ENCODE results near the gene LAMA2. TPM values are rescaled to one million over a fixed set of nuclear protein-coding genes. Genes with fewer than 3 reads are reported as not detected.
"Not testable (repeated sequence)": the region's sequence is repeated elsewhere in the genome, so short reads cannot be mapped to it uniquely, and the experiment has no call there.

Gene LAMA2
- total RNA-seq, 6 experiments from 2014 or later, result 2.9 to 12.1 (median 6.2) TPM

DNA sequence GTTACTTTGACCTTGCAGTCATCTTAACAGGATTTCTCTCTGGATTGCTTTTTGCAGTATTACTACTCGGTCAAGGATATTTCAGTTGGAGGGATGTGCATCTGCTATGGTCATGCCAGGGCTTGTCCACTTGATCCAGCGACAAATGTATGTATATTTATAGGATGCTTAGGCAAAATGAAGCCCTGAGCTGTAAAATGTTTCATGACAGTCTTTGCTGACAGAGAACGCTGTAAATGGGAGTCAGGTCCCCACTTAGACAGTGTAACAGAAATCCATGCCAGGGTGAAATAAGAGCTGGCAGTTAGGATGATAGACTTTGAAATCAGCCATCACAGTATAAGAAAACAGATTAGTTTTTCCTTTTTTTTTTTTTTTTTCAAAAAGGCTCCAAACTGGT, 264.0 kb downstream of the LAMA2 start:
- H3K4me1 ChIP-seq, result no peaks in the 10 kb centered on the region
- H3K27ac ChIP-seq, result no peak overlapping the region
- no peaks in the 10 kb centered on the region for H3K27me3 ChIP-seq
- DNase-seq (no peak), ATAC-seq (no peak)
- no peaks in the 10 kb centered on the region for H3K9me3 ChIP-seq
- intact Hi-C loops (cut with DNase I), result no loop called here
- no peak overlapping the region for H3K4me3 ChIP-seq
- H3K36me3 ChIP-seq, result no peaks in the 10 kb centered on the region
- TF ChIP-seq POLR2A (IDR thresholded peaks at IDR 0.05), result no peak
- TF ChIP-seq, protein P1, sequence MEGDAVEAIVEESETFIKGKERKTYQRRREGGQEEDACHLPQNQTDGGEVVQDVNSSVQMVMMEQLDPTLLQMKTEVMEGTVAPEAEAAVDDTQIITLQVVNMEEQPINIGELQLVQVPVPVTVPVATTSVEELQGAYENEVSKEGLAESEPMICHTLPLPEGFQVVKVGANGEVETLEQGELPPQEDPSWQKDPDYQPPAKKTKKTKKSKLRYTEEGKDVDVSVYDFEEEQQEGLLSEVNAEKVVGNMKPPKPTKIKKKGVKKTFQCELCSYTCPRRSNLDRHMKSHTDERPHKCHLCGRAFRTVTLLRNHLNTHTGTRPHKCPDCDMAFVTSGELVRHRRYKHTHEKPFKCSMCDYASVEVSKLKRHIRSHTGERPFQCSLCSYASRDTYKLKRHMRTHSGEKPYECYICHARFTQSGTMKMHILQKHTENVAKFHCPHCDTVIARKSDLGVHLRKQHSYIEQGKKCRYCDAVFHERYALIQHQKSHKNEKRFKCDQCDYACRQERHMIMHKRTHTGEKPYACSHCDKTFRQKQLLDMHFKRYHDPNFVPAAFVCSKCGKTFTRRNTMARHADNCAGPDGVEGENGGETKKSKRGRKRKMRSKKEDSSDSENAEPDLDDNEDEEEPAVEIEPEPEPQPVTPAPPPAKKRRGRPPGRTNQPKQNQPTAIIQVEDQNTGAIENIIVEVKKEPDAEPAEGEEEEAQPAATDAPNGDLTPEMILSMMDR (IDR thresholded peaks at IDR 0.05), result no peak
- 47% methylated on average over 3 of the region's 3 CpGs for WGBS (ENCODE audit: insufficient coverage, low coverage, low lambda C conversion rate, missing lambda C conversion rate)

DNA sequence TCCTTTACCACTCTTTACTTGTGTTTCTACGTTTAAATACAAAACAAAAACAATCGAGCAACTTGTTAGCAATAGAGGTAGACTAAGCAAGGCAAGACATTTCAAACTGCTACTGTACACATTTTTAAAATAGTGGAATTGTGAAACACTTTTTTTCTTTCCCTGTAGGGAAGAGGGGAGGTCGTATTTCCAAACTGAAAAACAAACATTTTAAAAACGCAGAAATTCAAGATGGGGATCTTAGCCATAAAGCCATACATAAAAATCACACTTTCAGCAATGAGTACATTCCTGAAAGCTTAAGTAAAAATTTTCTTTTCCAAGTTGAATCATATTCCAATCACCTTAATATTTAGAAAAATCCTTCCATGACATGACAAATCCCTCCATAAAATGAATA, 267.6 kb downstream of the LAMA2 start:
- Histone ChIP-seq H3K27ac (no peak overlapping the region), H3K36me3 (no peaks in the 10 kb centered on the region), H3K4me1 (no peaks in the 10 kb centered on the region), H3K4me3 (no peak overlapping the region), H3K9me3 (no peaks in the 10 kb centered on the region), H3K27me3 (no peaks in the 10 kb centered on the region)
- WGBS (ENCODE audit: insufficient coverage, low coverage, low lambda C conversion rate, missing lambda C conversion rate), result 47% methylated on average over 4 of the region's 4 CpGs
- no peak for TF ChIP-seq POLR2A (IDR thresholded peaks at IDR 0.05)
- TF ChIP-seq, protein P1 (IDR thresholded peaks at IDR 0.05), result no peak
- intact Hi-C loops (cut with DNase I), result no loop called here
- no peak for ATAC-seq
- DNase-seq, result no peak

DNA sequence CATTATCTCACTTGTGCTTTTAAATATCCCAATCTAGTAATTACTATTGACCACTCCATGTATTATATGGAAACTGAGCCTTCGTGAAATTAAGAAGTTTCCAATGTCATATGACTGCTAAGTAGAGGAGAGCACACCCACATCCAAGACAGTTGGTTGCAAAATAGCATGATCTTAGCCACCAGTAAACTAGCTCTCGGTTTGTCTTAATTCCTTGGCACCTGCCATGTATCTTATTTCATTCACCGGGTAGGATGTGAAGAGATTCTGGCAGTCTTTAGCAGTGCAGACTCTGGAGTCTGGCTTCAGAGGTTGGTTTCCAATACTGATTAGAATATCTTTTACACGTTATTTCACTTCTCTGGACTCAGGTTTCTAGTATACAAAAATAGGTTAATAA, 270.3 kb downstream of the LAMA2 start:
- intact Hi-C loops (cut with DNase I), result no loop called here

DNA sequence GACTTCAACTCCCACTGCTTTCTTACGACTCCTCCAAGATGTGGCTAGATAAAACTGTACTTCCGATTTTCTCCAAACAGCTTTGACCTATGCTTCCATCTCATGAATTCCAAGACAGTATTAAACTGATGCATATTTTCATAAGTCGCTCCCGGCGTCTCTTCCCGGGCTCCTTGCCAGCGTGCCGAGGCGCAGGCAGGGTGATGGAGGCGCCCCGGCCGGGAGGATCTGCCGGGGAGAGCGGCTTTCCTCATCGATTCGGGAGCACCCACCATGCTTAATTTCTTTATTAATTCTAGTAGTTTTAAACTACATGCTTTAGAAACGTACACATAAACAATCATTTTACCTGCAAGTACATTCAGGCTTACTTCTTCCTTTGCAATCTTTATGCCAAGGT, 276.3 kb downstream of the LAMA2 start:
- DNase-seq; intact Hi-C loops (cut with DNase I): not testable (repeated sequence)

More for the DNA sequence above, 270.3 kb downstream of the LAMA2 start:
- Histone ChIP-seq H3K4me3 (no peak overlapping the region), H3K4me1 (no peaks in the 10 kb centered on the region), H3K27ac (no peak overlapping the region), H3K36me3 (no peaks in the 10 kb centered on the region), H3K27me3 (no peaks in the 10 kb centered on the region), H3K9me3 (no peaks in the 10 kb centered on the region)
- ATAC-seq (no peak), DNase-seq (no peak)
- TF ChIP-seq, protein P1 (IDR thresholded peaks at IDR 0.05), result no peak
- no peak for TF ChIP-seq POLR2A (IDR thresholded peaks at IDR 0.05)
- WGBS (ENCODE audit: insufficient coverage, low coverage, low lambda C conversion rate, missing lambda C conversion rate), result 53% methylated on average over 4 of the region's 4 CpGs

DNA sequence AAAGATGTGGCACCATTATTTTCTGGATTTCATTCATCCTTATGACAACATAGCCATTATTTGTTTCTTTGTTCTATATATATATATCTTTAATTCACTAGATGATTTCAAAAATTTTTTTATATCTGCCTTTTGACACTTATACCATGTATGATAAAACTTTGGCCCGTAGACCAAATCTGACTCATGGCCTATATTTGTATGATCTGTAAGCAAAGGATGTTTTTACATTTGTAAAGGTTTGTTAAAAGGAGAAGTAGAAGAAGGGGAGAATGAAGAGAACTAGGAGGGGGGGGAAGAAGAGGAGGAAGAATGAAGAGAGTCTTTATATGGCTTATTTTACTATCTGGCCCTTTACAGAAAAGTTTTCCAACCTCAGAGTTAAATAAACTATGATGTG, 279.7 kb downstream of the LAMA2 start:
- intact Hi-C loops (cut with DNase I), result no loop called here
- Histone ChIP-seq H3K27me3 (no peaks in the 10 kb centered on the region), H3K27ac (no peak overlapping the region), H3K9me3 (no peaks in the 10 kb centered on the region), H3K4me1 (no peaks in the 10 kb centered on the region), H3K36me3 (no peaks in the 10 kb centered on the region), H3K4me3 (no peak overlapping the region)
- TF ChIP-seq POLR2A (IDR thresholded peaks at IDR 0.05), result no peak
- TF ChIP-seq, protein P1 (IDR thresholded peaks at IDR 0.05), result no peak
- DNase-seq (no peak), ATAC-seq (no peak)
- whole genome bisulfite sequencing (ENCODE audit: insufficient coverage, low coverage, low lambda C conversion rate, missing lambda C conversion rate), result 68% methylated on average over 1 of the region's 1 CpG

More for the DNA sequence above, 276.3 kb downstream of the LAMA2 start:
- 83% methylated on average over 16 of the region's 17 CpGs for WGBS (ENCODE audit: insufficient coverage, low coverage, low lambda C conversion rate, missing lambda C conversion rate)
- H3K4me3 ChIP-seq, H3K27ac ChIP-seq, H3K9me3 ChIP-seq, ATAC-seq, H3K36me3 ChIP-seq, H3K27me3 ChIP-seq, H3K4me1 ChIP-seq: not testable (repeated sequence)

Measured in right lobe of liver (tissue), 6 donors.